NCI-H1048 (cell line): ENCODE results near the gene BORCS6.

Source experiments
- DNase-seq: peaks from one replicate; lab custom pipeline; 2025; lab: John Stamatoyannopoulos, UW

The BORCS6 gene

DNA sequence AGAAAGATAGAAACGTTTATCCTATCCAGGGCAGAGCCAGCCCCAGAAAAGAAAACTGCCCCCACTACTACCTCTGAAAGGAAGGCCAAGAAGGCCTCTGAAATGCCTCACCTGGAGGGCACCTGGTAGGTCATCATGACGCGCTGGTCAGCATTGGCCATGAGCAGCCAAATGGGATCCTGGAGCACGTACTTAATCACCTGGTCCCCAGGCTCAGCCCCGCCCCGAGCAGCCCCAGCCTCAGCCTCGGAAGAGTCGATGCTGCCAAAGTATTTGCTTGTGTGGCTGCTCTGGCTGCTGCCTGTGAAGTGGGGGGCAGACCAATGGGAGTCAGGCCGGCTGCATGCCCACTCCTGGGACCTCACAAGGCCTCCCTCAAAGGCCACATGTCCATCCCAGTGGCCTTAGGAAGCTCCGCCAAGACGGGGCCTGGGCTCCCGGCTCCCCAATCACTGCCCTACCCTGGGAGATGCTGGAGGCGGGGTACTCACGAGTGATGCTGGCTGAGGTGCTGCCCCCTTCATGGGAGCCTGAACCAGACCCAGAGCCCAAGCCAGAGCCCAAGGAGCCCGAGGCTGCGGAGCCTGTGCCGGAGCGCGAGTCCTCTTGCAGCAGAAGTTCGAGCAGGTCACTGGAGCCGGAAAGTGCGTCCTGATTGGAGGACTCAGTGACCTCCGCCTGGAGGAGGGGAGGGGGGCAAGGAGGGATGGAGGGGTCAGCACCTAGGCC lies 47.7 kb downstream of the BORCS6 start:
- no peak for DNase-seq

DNA sequence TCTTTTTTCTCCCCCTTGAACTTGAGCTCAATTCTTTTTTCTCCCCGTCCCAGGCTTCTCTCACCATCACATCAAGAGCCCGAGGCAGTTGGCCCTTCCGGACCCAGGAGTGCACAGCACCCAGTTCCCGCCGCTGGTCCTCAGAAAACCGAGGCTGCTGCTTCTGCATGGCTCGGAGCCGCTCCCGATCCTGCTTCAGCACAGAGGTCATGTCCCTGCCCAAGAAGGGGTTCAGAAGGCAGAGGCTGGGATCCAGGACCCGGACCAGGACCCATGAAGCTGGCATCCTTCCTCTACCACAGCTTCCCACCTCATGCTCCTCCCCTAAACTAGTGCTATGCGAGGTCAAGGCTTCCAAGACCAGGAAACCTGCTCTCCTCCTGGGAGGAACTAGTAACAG lies 48.2 kb downstream of the BORCS6 start:
- no peak for DNase-seq

DNA sequence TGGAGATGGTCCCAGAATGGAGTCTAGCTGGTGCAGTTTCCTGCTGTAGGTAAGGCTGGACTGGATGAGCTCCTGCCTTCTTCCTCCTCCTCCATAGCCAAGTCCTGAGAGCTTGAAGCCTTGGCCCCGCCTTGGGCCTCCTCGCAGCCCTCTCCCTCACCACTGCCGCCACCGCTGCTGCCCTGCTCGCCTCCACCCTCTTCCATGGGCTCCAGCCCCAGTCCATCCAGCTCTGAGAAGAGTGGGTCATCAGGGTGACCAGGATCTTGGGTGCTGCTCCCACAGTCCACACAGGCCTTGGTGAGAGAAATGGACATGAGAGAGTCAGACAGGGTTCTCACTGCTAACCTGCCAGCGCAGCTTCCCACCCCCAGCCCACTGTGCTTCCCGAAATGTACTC lies 48.9 kb downstream of the BORCS6 start:
- no peak for DNase-seq

DNA sequence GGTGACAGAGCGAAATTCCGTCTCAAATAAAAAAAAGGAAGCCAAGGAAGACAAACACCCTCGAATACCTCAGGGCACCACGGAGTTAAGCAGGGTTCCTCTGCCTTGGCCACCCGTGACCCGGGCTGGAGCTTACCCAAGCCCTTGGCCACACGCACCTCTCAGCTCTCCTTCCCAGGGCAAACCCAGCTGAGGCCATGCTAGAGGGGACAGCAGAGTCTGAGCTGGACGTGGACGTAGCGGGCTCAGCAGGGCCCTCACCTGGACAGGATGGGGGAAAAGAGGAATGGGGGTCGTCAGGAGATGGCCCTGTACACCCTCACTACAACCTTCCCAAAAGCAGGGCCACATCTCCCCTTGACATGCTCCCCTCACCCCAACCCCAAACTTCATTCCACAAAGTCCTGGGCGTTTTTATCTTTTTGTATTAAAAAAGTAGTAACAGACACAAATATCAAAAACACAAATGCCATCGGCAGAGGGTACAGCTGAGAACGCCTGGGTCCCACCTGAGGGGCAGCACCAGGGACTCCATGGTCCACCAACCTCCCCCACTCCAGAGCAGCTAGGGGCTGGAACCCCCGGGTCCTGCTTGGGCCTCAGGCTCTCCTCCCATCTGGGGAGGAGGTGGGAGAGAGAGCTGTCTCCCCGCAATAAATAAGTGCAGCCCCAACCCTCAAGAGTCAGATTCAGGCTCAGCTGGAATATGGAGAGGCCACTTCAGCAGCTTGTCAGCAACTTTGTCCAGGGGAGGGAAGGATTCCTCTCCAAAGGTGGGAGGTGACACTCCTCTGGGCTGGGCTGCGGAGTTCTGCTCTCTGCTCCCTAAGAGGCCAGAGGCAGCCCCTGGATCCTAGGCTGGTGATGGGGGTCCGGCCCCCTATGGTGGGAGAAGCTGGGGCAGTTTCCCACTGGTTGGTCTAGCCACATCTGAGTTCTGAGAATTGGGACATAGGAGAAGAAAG lies 49.6 kb downstream of the BORCS6 start:
- DNase-seq, result no peak

DNA sequence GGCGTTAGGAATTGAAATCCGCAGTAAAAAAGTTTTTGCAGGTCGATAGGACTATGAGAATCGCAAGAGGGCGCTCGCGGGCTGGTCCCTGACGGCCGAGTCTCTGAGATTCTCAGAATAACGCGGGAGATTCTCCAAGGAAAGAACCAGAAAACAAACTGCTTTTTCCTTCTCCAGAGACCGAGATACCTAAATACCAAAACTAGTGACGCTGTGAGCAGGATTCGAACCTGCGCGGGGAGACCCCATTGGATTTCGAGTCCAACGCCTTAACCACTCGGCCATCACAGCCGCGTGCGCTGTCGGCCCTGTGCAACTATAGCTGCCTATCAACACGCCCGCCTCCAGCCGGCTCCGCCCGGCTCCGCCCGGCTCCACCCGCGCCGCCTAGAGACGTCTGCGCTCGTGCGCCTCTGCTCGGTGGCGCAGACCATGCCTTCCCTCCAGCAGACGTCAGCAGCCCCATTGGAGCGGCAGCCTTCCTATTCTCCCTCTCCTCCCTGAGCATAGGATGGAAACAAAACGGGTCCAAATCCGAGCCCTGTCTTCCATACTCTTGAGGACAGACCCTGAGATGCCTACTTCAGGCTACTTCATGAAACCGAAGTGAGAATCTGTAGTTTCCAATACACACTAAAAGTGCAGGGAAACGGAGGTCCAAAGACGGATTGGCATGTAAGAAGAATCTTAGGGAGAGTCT lies 51.2 kb downstream of the BORCS6 start:
- peak; percentile 94 for DNase-seq

DNA sequence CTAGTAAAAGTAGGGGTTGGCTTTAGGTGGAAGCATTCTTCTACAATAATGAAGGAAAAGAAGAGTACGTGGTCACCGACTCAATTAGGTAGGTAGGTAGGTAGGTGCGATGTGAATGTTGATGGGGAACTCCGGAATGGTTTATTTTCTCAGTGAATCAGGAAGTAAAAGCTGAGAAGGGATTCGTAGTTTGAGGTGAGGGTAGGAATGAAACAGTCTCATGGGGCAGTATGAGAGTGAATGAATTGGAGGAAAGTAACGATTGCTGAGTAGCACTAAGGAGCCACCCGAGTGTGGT lies 51.7 kb downstream of the BORCS6 start:
- DNase-seq, result no peak
